Measurements from ENCODE around the gene UCN2.

DNA sequence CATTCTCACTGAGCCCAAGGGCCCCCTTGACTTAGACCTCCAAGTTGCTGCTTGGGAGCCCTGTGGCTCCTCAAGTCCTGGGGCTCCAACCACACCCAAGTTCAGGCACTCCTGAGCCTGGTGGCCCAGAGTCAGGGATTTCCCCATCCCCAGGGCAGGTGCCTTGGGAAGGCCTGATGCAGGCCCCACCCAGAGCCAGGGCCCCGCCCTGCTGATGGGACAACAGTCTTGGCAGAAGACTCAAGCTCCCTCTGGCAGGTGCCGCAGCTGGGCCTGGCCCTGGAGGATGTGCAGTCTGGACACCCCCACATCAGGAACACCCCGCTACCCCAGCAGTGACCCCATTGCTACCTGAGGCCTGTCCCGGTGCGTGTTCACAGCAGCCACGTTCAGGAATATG, 41.9 kb downstream of the UCN2 start:
- no peak for TF ChIP-seq POLR2A (IDR thresholded peaks at IDR 0.05; ENCODE audit: low read depth, low read length)
- TF ChIP-seq, protein P1, sequence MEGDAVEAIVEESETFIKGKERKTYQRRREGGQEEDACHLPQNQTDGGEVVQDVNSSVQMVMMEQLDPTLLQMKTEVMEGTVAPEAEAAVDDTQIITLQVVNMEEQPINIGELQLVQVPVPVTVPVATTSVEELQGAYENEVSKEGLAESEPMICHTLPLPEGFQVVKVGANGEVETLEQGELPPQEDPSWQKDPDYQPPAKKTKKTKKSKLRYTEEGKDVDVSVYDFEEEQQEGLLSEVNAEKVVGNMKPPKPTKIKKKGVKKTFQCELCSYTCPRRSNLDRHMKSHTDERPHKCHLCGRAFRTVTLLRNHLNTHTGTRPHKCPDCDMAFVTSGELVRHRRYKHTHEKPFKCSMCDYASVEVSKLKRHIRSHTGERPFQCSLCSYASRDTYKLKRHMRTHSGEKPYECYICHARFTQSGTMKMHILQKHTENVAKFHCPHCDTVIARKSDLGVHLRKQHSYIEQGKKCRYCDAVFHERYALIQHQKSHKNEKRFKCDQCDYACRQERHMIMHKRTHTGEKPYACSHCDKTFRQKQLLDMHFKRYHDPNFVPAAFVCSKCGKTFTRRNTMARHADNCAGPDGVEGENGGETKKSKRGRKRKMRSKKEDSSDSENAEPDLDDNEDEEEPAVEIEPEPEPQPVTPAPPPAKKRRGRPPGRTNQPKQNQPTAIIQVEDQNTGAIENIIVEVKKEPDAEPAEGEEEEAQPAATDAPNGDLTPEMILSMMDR (conservative IDR thresholded peaks at IDR 0.05; ENCODE audit: low read depth, low read length), result no peak
- TF ChIP-seq RAD21 (IDR thresholded peaks at IDR 0.05; ENCODE audit: low read length), result no peak
- TF ChIP-seq CEBPB (IDR thresholded peaks at IDR 0.05; ENCODE audit: low read depth, low read length), result no peak
- TF ChIP-seq, protein P2, sequence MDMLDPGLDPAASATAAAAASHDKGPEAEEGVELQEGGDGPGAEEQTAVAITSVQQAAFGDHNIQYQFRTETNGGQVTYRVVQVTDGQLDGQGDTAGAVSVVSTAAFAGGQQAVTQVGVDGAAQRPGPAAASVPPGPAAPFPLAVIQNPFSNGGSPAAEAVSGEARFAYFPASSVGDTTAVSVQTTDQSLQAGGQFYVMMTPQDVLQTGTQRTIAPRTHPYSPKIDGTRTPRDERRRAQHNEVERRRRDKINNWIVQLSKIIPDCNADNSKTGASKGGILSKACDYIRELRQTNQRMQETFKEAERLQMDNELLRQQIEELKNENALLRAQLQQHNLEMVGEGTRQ (IDR thresholded peaks at IDR 0.05; ENCODE audit: low read depth, low read length), result no peak
- TF ChIP-seq FOS (IDR thresholded peaks at IDR 0.05; ENCODE audit: low read depth, low read length), result no peak
- TF ChIP-seq BHLHE40 (IDR thresholded peaks at IDR 0.05; ENCODE audit: low read depth, low read length), result no peak
